Cardiac fibroblast (primary cell): ENCODE data around the gene VPS50.

Experiments used
- DNase-seq, 2 donors: peaks; one replicate each; pipeline versions ENCODE4 v3.0.0 to v3.0.0-alpha.2; 2010; ENCODE audit warnings: low read depth in 2 of 2
- H3K4me3 ChIP-seq, 2 donors: replicated peaks in 1 of 2; 1 replicate in 1 of 2; 2 replicates in 1 of 2; pipeline ENCODE4 v1.5.1; 2011; ENCODE audit warnings: low read depth in 2 of 2, low read length in 2 of 2, mild to moderate bottlenecking in 2 of 2, moderate library complexity in 1 of 2
- TF ChIP-seq, protein P1 (sequence below): IDR thresholded peaks from one replicate; pipeline ENCODE4 v1.5.1; 2011; ENCODE audit warnings: low read depth, mild to moderate bottlenecking, low read length, inconsistent platforms

VPS50 gene

DNA sequence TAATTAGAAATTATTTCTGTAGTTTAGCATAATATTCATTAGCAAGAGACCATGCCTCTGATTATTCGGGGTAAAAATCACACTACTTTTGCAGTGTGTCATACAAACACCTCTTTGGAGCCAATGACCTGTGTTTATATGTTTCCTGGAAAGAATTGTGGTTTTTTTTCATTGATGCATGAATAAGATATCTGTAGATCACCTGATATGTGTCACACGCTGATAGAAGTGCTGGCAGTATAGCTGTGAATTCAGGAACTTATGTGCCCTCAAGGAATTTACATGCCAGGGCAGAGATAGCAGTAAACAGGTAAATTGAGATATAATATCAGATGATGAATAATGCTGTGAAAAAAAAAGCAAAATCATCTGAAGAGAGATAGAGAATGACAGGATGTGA lies 118.2 kb downstream of the VPS50 start:
- H3K4me3 ChIP-seq: no peak overlapping the region
- DNase-seq: no peak
- TF ChIP-seq, protein P1, sequence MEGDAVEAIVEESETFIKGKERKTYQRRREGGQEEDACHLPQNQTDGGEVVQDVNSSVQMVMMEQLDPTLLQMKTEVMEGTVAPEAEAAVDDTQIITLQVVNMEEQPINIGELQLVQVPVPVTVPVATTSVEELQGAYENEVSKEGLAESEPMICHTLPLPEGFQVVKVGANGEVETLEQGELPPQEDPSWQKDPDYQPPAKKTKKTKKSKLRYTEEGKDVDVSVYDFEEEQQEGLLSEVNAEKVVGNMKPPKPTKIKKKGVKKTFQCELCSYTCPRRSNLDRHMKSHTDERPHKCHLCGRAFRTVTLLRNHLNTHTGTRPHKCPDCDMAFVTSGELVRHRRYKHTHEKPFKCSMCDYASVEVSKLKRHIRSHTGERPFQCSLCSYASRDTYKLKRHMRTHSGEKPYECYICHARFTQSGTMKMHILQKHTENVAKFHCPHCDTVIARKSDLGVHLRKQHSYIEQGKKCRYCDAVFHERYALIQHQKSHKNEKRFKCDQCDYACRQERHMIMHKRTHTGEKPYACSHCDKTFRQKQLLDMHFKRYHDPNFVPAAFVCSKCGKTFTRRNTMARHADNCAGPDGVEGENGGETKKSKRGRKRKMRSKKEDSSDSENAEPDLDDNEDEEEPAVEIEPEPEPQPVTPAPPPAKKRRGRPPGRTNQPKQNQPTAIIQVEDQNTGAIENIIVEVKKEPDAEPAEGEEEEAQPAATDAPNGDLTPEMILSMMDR: no peak

DNA sequence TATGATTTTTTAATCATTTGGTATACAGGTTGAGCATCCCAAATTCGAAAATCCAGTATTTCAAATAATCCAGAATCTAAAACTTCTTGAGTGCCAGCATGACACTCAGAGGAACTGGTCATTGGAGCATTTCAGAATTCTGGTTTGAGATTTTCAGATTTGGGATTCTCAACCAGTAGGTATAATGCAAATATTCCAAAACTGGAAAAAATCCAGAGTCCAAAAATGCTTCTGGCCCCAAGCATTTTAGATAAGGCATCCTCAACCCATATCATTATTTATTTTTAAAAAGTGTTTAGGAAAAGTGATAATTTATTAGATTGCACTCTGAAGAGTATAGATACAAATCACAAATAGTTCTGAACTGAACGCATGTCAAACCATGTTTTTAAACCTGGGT lies 120.7 kb downstream of the VPS50 start:
- no peak for DNase-seq
- no peak overlapping the region for H3K4me3 ChIP-seq
- TF ChIP-seq, protein P1: no peak

GRCh38 chr7:93354815-93355214 lies 122.6 kb downstream of the VPS50 start:
- TF ChIP-seq, protein P1: no peak
- no peak overlapping the region for H3K4me3 ChIP-seq
- DNase-seq: no peak

- DNase-seq: no peak
- TF ChIP-seq, protein P1: no peak
- H3K4me3 ChIP-seq: no peak overlapping the region
Measured at GRCh38 chr7:93359520-93360198, 127.5 kb downstream of the VPS50 start.

GRCh38 chr7:93361853-93362252 lies 129.7 kb downstream of the VPS50 start:
- no peak overlapping the region for H3K4me3 ChIP-seq
- DNase-seq: no peak
- TF ChIP-seq, protein P1: no peak

GRCh38 chr7:93364806-93365205 lies 132.6 kb downstream of the VPS50 start:
- TF ChIP-seq, protein P1: no peak
- DNase-seq: no peak
- H3K4me3 ChIP-seq: no peak overlapping the region

DNA sequence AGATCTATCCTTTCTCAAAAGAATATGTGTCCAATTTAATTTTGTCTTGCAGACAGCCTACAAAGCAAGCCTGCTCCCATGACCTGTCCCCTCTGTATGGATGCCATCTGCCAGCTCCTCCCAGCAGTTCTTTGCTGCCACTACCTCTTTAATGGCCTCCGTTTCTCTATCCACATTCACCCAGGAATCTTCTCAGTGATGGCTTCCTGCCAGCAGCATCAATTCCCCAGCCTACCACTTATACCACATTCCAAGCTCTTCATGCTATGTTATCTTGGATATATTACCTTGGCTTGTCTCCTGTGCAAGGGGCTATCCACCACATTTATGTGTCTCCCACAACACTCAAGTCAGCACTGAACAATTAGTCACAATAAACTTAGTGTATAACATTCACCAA lies 133.2 kb downstream of the VPS50 start:
- TF ChIP-seq, protein P1: no peak
- H3K4me3 ChIP-seq: no peak overlapping the region
- no peak for DNase-seq
